MCF 10A (cell line): ENCODE measurements around the gene GAB3. TPM values are rescaled to one million over a fixed set of nuclear protein-coding genes. Genes with fewer than 3 reads are reported as not detected.

ENCODE experiments used
- BruUV-seq: library from RNA; stranded (reverse); fragments of 400-500 nt; replicated peaks from 2 replicates; lab custom pipeline; 2021; lab: Mats Ljungman, UMichigan
- CTCF ChIA-PET: fragments of 300-600 bp; sonication (Branson Sonifier 250); formaldehyde crosslinking; extraction: SDS; loops from one replicate; lab custom pipeline; 2021; ENCODE audit warnings: antibody characterized with exemption, inconsistent platforms; lab: Yijun Ruan, JAX
- POLR2A ChIA-PET: fragments of 300-600, 350-650 bp; sonication (Branson Sonifier 250); formaldehyde crosslinking; extraction: SDS; loops from one replicate; lab custom pipeline; 2020; ENCODE audit warnings: antibody characterized with exemption, inconsistent platforms; lab: Yijun Ruan, JAX
- DNase-seq: peaks from one replicate; pipeline ENCODE4 v3.0.0-alpha.2; 2018; ENCODE audit not compliant: unreplicated experiment
- H3K27ac Mint-ChIP-seq: one replicate; pipeline ENCODE4 v1.8.0; 2022; ENCODE audit warnings: mild to moderate bottlenecking, low read depth, mixed read lengths; ENCODE audit not compliant: unreplicated experiment
- H3K27me3 Mint-ChIP-seq: one replicate; pipeline ENCODE4 v1.8.0; 2022; ENCODE audit warnings: mixed read lengths; ENCODE audit not compliant: insufficient read depth, unreplicated experiment
- H3K36me3 Mint-ChIP-seq: one replicate; pipeline ENCODE4 v1.8.0; 2022; ENCODE audit warnings: mild to moderate bottlenecking, moderate library complexity, mixed read lengths; ENCODE audit not compliant: insufficient read depth, unreplicated experiment
- H3K4me1 Mint-ChIP-seq: one replicate; pipeline ENCODE4 v1.8.0; 2022; ENCODE audit warnings: mixed read lengths; ENCODE audit not compliant: insufficient read depth, unreplicated experiment
- H3K4me3 Mint-ChIP-seq: one replicate; pipeline ENCODE4 v1.8.0; 2022; ENCODE audit warnings: mild to moderate bottlenecking, moderate library complexity, mixed read lengths; ENCODE audit not compliant: unreplicated experiment
- H3K9me3 Mint-ChIP-seq: one replicate; pipeline ENCODE4 v1.8.0; 2022; ENCODE audit warnings: mixed read lengths; ENCODE audit not compliant: unreplicated experiment
- intact Hi-C: fragments of 100-400 bp; cut with micrococcal nuclease; formaldehyde crosslinking; loops from 2 replicates; pipeline ENCODE4 v1.14.1; 2022
- total RNA-seq: library from RNA; stranded (reverse); gene quantifications from 2 replicates; pipeline ENCODE4 v1.2.3, GENCODE V29; 2022
- TF ChIP-seq, protein P1 (sequence below): fragments of 200-600 bp; IDR thresholded peaks from one replicate; pipeline ENCODE4 v1.8.0; 2022; ENCODE audit warnings: antibody characterized with exemption, mild to moderate bottlenecking; ENCODE audit not compliant: unreplicated experiment

Gene GAB3
- total RNA-seq, 1 experiment from 2014 or later: 2.1 TPM

DNA sequence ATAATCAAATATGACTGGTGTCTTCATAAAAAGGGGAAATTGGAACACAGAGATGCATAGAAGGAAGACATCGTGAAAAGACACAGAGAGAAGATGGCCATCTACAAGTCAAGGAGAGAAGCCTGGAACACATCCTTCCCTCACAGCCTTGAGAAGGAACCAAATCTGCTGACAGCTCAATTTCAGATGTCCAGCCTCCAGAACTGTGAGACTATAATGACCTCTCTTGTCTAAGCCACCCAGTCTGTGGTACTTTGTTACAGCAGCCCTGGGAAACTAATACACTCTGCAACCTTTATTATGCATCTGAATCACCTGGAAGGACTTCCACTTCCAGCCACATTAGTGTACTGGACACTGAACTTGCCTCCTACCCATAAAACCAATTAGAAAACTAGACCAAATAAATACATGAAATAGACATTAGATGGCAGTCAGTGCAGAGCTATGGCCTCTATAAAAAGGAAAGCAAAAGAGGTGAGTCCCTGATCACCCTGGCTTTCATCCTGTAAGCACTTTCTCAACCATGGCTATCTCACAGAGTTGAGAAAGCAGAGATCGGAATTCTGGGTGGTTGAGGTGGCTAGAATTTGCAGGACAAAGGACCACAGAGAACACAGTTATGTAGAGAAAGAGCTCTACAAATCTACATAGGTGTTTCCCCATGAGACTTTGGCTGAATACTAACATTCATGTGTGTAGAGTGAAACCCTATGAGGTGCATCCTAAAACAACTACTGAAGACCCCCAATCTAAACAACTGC is 25.7 kb downstream of the GAB3 start:
- Mint-ChIP-seq H3K27ac (peak overlapping the region; percentile 83), H3K27me3 (no peaks in the 10 kb centered on the region), H3K4me1 (peaks cover 58% of the 10 kb centered on the region), H3K4me3 (no peak overlapping the region), H3K36me3 (no peaks in the 10 kb centered on the region), H3K9me3 (no peaks in the 10 kb centered on the region)
- intact Hi-C loops: no loop called here
- ChIA-PET CTCF (interaction anchor here (0.7 to 2.8 kb wide), 5 partner anchors 9 to 27 kb away, joined by 3 to 36 read pairs (median 6); partner anchors contain the start of gene GAB3), POLR2A (interaction anchor here (0.9 to 2.5 kb wide), 4 partner anchors 10 to 115 kb away, joined by 3 to 18 read pairs (median 8); no protein-coding TSS in a partner anchor)
- BruUV-seq: no TSS peak
- TF ChIP-seq, protein P1, sequence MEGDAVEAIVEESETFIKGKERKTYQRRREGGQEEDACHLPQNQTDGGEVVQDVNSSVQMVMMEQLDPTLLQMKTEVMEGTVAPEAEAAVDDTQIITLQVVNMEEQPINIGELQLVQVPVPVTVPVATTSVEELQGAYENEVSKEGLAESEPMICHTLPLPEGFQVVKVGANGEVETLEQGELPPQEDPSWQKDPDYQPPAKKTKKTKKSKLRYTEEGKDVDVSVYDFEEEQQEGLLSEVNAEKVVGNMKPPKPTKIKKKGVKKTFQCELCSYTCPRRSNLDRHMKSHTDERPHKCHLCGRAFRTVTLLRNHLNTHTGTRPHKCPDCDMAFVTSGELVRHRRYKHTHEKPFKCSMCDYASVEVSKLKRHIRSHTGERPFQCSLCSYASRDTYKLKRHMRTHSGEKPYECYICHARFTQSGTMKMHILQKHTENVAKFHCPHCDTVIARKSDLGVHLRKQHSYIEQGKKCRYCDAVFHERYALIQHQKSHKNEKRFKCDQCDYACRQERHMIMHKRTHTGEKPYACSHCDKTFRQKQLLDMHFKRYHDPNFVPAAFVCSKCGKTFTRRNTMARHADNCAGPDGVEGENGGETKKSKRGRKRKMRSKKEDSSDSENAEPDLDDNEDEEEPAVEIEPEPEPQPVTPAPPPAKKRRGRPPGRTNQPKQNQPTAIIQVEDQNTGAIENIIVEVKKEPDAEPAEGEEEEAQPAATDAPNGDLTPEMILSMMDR: peak; percentile 7
- DNase-seq: no peak

- no peaks in the 10 kb centered on the region for H3K9me3 Mint-ChIP-seq
- ChIA-PET POLR2A (interaction anchor here (3.9 to 5.0 kb wide), 2 partner anchors 9 to 28 kb away, joined by 24 to 37 read pairs; no protein-coding TSS in a partner anchor), CTCF (no interaction called here)
- H3K27ac Mint-ChIP-seq: no peak overlapping the region
- no peaks in the 10 kb centered on the region for H3K27me3 Mint-ChIP-seq
- intact Hi-C loops: no loop called here
- no peak for DNase-seq
- no peak overlapping the region for H3K4me3 Mint-ChIP-seq
- peaks cover 42% of the 10 kb centered on the region for H3K4me1 Mint-ChIP-seq
- H3K36me3 Mint-ChIP-seq: peaks cover 5% of the 10 kb centered on the region
- TF ChIP-seq, protein P1: no peak
- no TSS peak for BruUV-seq
Measured at GRCh38 chrX:154721155-154721554, 29.7 kb downstream of the GAB3 start.

GRCh38 chrX:154720067-154720466 is 30.8 kb downstream of the GAB3 start:
- peak; percentile 62 for DNase-seq
- Mint-ChIP-seq H3K27ac (no peak overlapping the region), H3K4me3 (no peak overlapping the region), H3K36me3 (peaks cover 5% of the 10 kb centered on the region), H3K4me1 (peaks cover 33% of the 10 kb centered on the region), H3K9me3 (no peaks in the 10 kb centered on the region), H3K27me3 (no peaks in the 10 kb centered on the region)
- ChIA-PET CTCF (interaction anchor here (0.9 to 5.2 kb wide), 4 partner anchors 10 to 30 kb away, joined by 3 to 35 read pairs (median 18); partner anchors contain the start of gene GAB3), POLR2A (interaction anchor here (0.6 to 5.0 kb wide), 6 partner anchors 10 to 120 kb away, joined by 3 to 37 read pairs (median 7); no protein-coding TSS in a partner anchor)
- intact Hi-C loops: no loop called here
- TF ChIP-seq, protein P1: no peak
- BruUV-seq: no TSS peak

GRCh38 chrX:154719132-154719675 is 31.7 kb downstream of the GAB3 start:
- DNase-seq: peak; percentile 82
- Mint-ChIP-seq H3K27me3 (no peaks in the 10 kb centered on the region), H3K9me3 (no peaks in the 10 kb centered on the region), H3K36me3 (peaks cover 5% of the 10 kb centered on the region), H3K4me3 (no peak overlapping the region), H3K4me1 (peaks cover 30% of the 10 kb centered on the region), H3K27ac (peak overlapping the region; percentile 0)
- CTCF ChIA-PET: interaction anchor here (0.6 to 5.2 kb wide), 4 partner anchors 11 to 47 kb away, joined by 3 to 35 read pairs (median 17); partner anchors contain the start of gene GAB3
- no TSS peak for BruUV-seq
- intact Hi-C loops: no loop called here
- TF ChIP-seq, protein P1: no peak
- POLR2A ChIA-PET: interaction anchor here (1.1 to 5.0 kb wide), 7 partner anchors 11 to 123 kb away, joined by 3 to 37 read pairs (median 4); no protein-coding TSS in a partner anchor
